Endothelial cell of umbilical vein (primary cell): ENCODE results near the gene PCDH15.

Source experiments
- CTCF ChIP-seq, 2 donors: IDR thresholded peaks; 1 replicate in 1 of 2; 2 replicates in 1 of 2; pipeline ENCODE4 v1.5.1; 2011; ENCODE audit warnings: low read length in 2 of 2, mild to moderate bottlenecking in 2 of 2, moderate library complexity in 2 of 2, control low read depth in 1 of 2, inconsistent platforms in 1 of 2, low read depth in 1 of 2; ENCODE audit not compliant: insufficient read depth in 1 of 2; ENCODE audit errors: extremely low read depth in 1 of 2
- EZH2 ChIP-seq: IDR thresholded peaks from 2 replicates; pipeline ENCODE4 v1.6.1; 2012; ENCODE audit warnings: borderline replicate concordance, low read depth, mild to moderate bottlenecking, moderate library complexity, low read length, inconsistent platforms; ENCODE audit not compliant: severe bottlenecking
- FOS ChIP-seq: IDR thresholded peaks from 2 replicates; pipeline ENCODE4 v1.6.1; 2011; ENCODE audit warnings: mild to moderate bottlenecking, low read length, moderate library complexity, borderline replicate concordance; ENCODE audit not compliant: insufficient read depth
- JUN ChIP-seq: IDR thresholded peaks from 2 replicates; pipeline ENCODE4 v1.6.1; 2011; ENCODE audit warnings: borderline replicate concordance, low read depth; ENCODE audit not compliant: insufficient read length, insufficient read depth
- MAX ChIP-seq: IDR thresholded peaks from 2 replicates; pipeline ENCODE4 v1.6.1; 2011; ENCODE audit not compliant: insufficient read depth, insufficient read length
- POLR2A ChIP-seq: IDR thresholded peaks from 2 replicates; pipeline ENCODE4 v1.6.1; 2012; ENCODE audit warnings: low read depth, mild to moderate bottlenecking, control low read depth, low read length

GRCh38 chr10:54148508-54148907 is 652.5 kb downstream of the PCDH15 start:
- TF ChIP-seq CTCF (IDR thresholded peaks at IDR 0.05; ENCODE audit: extremely low read depth in 1 of 2, insufficient read depth in 1 of 2, low read depth in 1 of 2, low read length in 2 of 2) (no peak), MAX (no peak), POLR2A (no peak), EZH2 (no peak), JUN (no peak), FOS (no peak)
